Measurements from ENCODE around the gene WDR81.
"Not testable (repeated sequence)": the region's sequence is repeated elsewhere in the genome, so short reads cannot be mapped to it uniquely, and the experiment has no call there.

Gene WDR81

DNA sequence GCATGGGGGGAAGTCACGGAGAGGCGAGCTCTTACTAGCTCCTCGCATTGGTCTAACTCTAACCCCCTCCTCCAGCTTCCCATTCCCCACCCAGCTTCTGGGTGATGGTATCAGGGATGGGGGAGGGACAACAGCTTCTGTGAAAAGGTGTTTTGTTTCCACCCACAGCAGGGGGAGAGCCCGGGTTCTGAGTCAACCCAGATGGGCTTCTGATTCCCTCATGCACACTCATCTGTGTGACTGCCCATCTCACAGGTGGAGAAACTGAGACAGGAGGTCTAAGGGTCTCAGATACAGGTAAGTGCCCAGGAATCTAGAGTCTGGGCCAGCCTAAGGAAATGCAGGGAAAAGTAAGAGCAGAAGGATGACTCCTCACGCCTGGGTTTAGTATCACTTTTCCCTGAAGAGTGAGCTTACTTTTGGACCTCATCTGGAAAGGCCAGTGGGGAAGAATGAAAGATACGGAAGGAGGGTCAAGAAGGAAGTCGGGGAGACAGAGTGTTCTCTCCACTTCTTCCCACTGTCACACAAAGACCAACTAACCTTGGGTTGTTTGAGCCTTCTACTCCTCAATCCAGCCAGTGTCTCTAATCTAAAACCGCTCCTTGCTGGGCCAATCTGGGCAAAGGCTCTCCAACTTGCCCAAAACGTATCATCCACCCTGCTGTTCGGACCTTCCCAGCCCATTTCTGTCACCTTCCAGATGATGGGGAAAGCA lies 11.2 kb upstream of the WDR81 start:
- DNase-seq (ENCODE audit: low read depth, low spot score), result no peak

GRCh38 chr17:1713878-1714426 lies 10.6 kb upstream of the WDR81 start:
- no peak for DNase-seq (ENCODE audit: low read depth, low spot score)

DNA sequence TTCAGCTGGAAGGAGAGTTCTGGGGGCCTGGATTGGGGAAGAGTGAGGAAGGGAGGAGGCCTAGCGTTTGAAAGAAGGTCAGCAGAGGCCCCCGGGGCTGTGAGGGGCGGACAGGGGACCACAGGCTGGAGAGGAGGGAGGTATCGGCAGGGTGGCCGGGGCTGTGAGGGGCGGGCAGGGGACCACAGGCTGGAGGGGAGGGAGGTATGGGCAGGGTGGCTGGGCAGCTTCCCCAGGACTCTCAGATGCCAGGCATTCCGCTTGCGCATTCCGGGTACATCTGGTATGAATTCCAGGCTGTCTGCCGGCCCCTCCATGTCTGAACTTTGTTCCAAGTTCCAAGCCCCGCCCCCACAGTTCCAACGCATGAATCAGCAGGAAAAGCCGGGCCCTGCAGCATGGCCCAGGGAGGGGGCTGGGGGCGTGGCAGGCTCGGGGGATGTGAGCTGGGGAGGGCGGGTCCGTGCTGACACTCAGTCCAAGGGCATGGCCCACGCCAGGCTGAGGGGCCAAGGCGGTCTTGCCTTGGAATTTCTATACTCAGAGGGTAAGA lies 10.0 kb upstream of the WDR81 start:
- DNase-seq (ENCODE audit: low read depth, low spot score), result peak; percentile 68

GRCh38 chr17:1714980-1715802 lies 9.3 kb upstream of the WDR81 start:
- DNase-seq (ENCODE audit: low read depth, low spot score), result peak; percentile 42

GRCh38 chr17:1715803-1716075 lies 8.8 kb upstream of the WDR81 start:
- DNase-seq (ENCODE audit: low read depth, low spot score), result no peak

GRCh38 chr17:1716076-1716911 lies 8.2 kb upstream of the WDR81 start:
- DNase-seq (ENCODE audit: low read depth, low spot score), result peak; percentile 100

DNA sequence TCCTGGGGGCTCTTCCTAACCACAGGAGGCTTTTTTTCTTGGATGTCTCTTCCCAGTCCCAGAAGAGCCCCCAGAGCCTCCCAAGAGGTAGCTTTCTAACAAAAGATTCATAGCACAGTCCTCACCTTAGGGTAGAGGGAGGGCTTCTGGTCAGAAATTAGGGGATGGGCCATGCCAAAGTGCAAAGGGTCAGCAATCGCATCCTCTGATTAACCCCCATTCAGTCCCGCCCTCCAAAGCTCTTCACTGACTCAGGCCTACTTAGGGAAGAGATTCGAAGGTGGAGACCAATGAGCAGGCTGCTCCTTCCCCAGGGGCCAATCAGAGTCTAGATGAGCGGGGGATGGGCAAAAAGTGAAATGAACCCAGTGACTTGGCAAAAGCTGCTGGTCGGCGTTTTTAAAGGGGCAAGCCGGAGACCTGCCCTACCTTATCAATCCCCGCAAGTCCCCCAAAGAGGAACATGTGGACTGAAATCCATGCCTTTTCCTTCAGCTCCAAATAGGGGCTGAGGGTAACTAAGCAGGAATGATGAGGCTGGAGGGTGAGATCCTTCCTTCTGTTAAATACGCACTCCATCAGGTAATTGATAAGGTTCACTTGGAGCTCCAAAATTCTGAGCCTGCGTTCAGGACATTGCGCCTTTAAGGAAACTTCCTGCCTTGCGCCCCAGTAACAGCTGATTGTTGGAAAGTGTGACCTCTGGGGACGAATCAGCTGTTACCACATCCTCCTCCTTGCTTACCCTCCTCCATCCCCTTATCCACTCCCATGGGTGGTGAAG lies 7.4 kb upstream of the WDR81 start:
- DNase-seq (ENCODE audit: low read depth, low spot score), result peak; percentile 95

DNA sequence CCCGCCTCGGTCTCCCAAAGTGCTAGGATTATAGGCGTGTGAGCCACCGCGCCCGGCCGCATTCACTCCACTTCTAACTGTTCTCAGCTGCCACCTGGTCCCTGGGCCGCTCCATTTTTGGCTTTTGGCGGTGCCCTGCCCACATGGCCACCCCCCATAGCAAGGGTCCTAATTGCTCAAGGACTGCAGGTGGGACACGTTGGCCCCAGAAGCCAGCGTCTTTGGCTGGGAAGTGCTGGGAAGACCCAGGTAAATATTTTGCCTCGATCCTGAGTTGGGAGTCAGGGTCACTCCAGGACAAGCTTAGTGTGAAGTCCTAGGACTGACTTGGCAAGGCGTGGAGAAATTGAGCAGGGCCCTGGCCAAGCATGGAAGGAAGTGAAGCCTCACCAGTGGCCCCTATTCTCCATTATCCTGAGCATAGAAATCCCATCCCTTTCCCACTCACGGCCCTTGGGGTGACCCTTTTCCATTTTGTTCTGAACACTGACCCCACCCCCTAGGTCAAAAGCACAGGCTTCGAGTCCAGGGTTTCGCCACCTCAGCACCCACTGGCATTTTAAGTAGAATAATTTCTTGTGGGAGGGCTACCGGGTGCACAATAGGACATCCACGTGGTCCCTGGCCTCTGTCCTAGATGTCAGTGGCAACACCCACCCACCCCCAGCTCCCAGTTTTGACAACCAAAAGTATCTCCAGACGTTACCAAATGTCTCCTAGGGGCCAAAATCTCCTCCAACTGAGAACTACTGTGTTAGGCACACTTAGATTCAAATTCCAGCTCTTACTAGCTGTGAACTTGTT lies 5.9 kb upstream of the WDR81 start:
- no peak for DNase-seq (ENCODE audit: low read depth, low spot score)

DNA sequence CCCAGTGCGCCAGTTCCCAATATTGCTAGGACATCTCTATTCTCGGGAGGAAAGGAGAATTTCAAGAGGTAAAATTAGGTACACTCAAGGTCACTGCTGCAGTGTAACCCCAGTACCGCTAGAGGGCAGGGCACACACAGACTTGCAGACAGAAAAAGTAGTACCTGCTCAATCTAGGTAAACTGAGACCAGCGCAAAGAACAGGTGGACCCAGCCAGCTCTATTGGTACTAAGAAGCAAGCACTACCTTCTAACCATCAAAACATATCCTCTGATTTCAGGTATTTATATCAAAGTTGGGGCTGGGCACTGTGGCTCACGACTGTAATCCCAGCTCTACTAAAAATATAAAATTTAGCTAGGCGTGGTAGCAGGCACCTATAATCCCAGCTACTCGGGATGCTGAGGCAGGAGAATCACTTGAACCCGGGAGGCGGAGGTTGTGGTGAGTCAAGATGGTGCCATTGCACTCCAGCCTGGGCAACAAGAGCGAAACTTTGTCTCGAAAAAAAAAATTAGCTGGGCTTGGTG lies 3.6 kb upstream of the WDR81 start:
- DNase-seq (ENCODE audit: low read depth, low spot score), result no peak

DNA sequence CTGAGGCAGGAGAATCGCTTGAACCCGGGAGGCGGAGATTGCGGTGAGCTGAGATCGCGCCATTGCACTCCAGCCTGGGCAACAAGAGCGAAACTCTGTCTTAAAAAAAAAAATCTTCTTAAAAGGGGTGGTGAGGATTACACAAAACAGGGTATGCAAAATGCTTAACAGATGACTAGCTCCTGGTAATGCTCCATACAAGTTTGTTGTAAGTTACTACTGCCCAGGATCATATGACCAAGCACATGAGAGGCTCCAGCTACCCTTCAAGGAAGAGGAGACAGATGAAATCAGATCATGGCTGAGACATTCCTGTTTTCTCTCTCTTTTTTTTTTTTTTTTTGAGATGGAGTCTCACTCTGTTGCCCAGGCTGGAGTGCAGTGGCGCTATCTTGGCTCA lies 2.5 kb upstream of the WDR81 start:
- DNase-seq (ENCODE audit: low read depth, low spot score), result not testable (repeated sequence)

GRCh38 chr17:1724869-1725641 lies 551 bp downstream of the WDR81 start:
- DNase-seq (ENCODE audit: low read depth, low spot score), result no peak

- DNase-seq (ENCODE audit: low read depth, low spot score), result no peak
Measured at GRCh38 chr17:1725642-1726511, 1.4 kb downstream of the WDR81 start.

DNA sequence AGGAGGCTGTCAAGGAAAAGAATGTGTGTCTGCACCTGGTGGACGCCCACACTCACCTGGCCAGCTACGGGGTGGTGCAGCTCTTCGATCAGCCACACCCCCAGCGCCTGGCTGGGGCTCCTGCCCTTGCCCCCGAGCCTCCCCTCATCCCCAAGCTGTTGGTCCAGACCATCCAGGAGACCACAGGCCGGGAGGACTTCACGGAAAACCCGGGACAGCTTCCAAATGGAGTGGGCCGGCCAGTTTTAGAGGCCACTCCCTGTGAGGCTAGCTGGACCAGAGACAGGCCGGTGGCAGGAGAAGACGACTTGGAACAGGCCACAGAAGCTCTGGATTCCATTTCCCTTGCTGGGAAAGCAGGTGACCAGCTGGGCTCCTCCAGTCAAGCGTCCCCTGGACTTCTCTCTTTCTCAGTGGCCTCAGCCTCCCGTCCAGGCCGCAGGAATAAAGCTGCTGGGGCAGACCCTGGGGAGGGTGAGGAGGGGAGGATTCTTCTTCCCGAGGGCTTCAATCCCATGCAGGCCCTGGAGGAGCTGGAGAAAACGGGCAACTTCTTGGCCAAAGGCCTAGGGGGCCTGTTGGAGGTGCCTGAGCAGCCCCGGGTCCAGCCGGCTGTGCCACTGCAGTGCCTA lies 2.2 kb downstream of the WDR81 start:
- no peak for DNase-seq (ENCODE audit: low read depth, low spot score)

DNA sequence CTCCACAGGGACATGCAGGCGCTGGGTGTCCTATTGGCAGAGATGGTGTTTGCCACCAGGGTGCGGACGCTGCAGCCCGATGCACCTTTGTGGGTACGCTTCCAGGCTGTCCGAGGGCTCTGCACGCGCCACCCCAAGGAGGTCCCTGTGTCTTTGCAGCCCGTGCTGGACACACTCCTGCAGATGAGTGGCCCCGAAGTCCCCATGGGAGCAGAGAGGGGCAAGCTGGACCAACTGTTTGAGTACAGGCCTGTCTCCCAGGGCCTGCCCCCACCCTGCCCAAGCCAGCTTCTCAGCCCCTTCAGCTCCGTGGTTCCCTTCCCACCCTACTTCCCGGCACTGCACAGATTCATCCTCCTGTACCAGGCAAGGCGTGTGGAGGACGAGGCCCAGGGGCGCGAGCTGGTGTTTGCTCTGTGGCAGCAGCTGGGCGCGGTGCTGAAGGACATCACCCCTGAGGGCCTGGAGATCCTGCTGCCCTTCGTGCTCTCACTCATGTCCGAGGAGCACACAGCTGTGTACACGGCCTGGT lies 2.8 kb downstream of the WDR81 start:
- no peak for DNase-seq (ENCODE audit: low read depth, low spot score)

- DNase-seq (ENCODE audit: low read depth, low spot score), result no peak
Measured at GRCh38 chr17:1727876-1728630, 3.5 kb downstream of the WDR81 start.

GRCh38 chr17:1729966-1730325 lies 5.4 kb downstream of the WDR81 start:
- no peak for DNase-seq (ENCODE audit: low read depth, low spot score)
